ENCODE measurements around the gene IQCK. TPM values are rescaled to one million over a fixed set of nuclear protein-coding genes. Genes with fewer than 3 reads are reported as not detected.
A peak's percentile ranks its signal among the peaks of the same experiment; 100 is the strongest.
"Not testable (repeated sequence)": the region's sequence is repeated elsewhere in the genome, so short reads cannot be mapped to it uniquely, and the experiment has no call there.

IQCK gene
- total and polyA plus RNA-seq, 2 donors, result 8.2 to 16.0 TPM

- not testable (repeated sequence) for H3K4me1 ChIP-seq (ENCODE audit: insufficient read depth); H3K36me3 ChIP-seq (ENCODE audit: insufficient read depth); H3K27ac ChIP-seq (ENCODE audit: low read depth); DNase-seq (ENCODE audit: extremely low spot score); H3K4me3 ChIP-seq (ENCODE audit: low read depth, low read length)
- 100% methylated on average over 1 of the region's 5 CpGs for WGBS
These were observed 83.3 kb downstream of the IQCK start for GRCh38 chr16:19801369-19801768.

GRCh38 chr16:19801824-19802223 is 83.8 kb downstream of the IQCK start:
- WGBS, result 70% methylated on average over 2 of the region's 4 CpGs
- not testable (repeated sequence) for H3K27ac ChIP-seq (ENCODE audit: low read depth); H3K4me3 ChIP-seq (ENCODE audit: low read depth, low read length); H3K4me1 ChIP-seq (ENCODE audit: insufficient read depth); DNase-seq (ENCODE audit: extremely low spot score); H3K36me3 ChIP-seq (ENCODE audit: insufficient read depth)

GRCh38 chr16:19802612-19803011 is 84.5 kb downstream of the IQCK start:
- no peak for DNase-seq (ENCODE audit: extremely low spot score)
- H3K4me3 ChIP-seq (ENCODE audit: low read depth, low read length), result no peak overlapping the region
- H3K36me3 ChIP-seq (ENCODE audit: insufficient read depth), result no peaks in the 10 kb centered on the region
- 73% methylated on average over 8 of the region's 8 CpGs for WGBS
- H3K4me1 ChIP-seq (ENCODE audit: insufficient read depth), result no peaks in the 10 kb centered on the region
- no peak overlapping the region for H3K27ac ChIP-seq (ENCODE audit: low read depth)

GRCh38 chr16:19804538-19805323 is 86.7 kb downstream of the IQCK start:
- Histone ChIP-seq H3K36me3 (ENCODE audit: insufficient read depth) (no peaks in the 10 kb centered on the region), H3K4me3 (ENCODE audit: low read depth, low read length) (no peak overlapping the region), H3K4me1 (ENCODE audit: insufficient read depth) (no peaks in the 10 kb centered on the region), H3K27ac (ENCODE audit: low read depth) (no peak overlapping the region)
- 58% methylated on average over 10 of the region's 10 CpGs for WGBS
- no peak for DNase-seq (ENCODE audit: extremely low spot score)

GRCh38 chr16:19805459-19806162 is 87.5 kb downstream of the IQCK start:
- no peak overlapping the region for H3K4me3 ChIP-seq (ENCODE audit: low read depth, low read length)
- WGBS, result 95% methylated on average over 4 of the region's 4 CpGs
- no peak overlapping the region for H3K27ac ChIP-seq (ENCODE audit: low read depth)
- no peaks in the 10 kb centered on the region for H3K4me1 ChIP-seq (ENCODE audit: insufficient read depth)
- H3K36me3 ChIP-seq (ENCODE audit: insufficient read depth), result no peaks in the 10 kb centered on the region
- DNase-seq (ENCODE audit: extremely low spot score), result no peak

GRCh38 chr16:19808061-19808641 is 90.1 kb downstream of the IQCK start:
- H3K4me3 ChIP-seq (ENCODE audit: low read depth, low read length), result no peak overlapping the region
- H3K36me3 ChIP-seq (ENCODE audit: insufficient read depth), result no peaks in the 10 kb centered on the region
- DNase-seq (ENCODE audit: extremely low spot score), result no peak
- 43% methylated on average over 5 of the region's 5 CpGs for WGBS
- no peak overlapping the region for H3K27ac ChIP-seq (ENCODE audit: low read depth)
- no peaks in the 10 kb centered on the region for H3K4me1 ChIP-seq (ENCODE audit: insufficient read depth)

GRCh38 chr16:19809121-19809635 is 91.1 kb downstream of the IQCK start:
- no peaks in the 10 kb centered on the region for H3K4me1 ChIP-seq (ENCODE audit: insufficient read depth)
- no peaks in the 10 kb centered on the region for H3K36me3 ChIP-seq (ENCODE audit: insufficient read depth)
- WGBS, result 87% methylated on average over 4 of the region's 4 CpGs
- no peak for DNase-seq (ENCODE audit: extremely low spot score)
- H3K4me3 ChIP-seq (ENCODE audit: low read depth, low read length), result no peak overlapping the region
- no peak overlapping the region for H3K27ac ChIP-seq (ENCODE audit: low read depth)

DNA sequence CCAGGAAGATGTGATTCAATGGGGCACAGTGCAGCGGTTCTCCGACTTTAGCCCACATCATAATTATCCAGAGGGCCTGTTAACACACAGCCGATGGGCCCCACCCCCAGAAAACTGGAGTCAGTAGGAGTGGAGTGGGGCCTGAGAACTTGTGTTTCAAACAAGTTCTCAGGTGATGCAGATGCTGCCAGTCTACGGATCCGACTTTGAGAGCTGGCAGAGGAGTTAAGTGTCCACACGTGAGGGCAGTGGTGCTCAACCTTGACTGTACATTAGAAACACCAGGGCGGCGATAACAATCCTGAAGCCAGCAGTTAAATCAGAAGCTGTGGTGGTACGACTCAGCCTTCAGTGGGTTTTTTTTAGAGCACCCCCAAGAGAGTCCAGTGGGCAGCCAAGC is 91.6 kb downstream of the IQCK start:
- H3K27ac ChIP-seq (ENCODE audit: low read depth), result no peak overlapping the region
- 97% methylated on average over 9 of the region's 9 CpGs for WGBS
- H3K4me3 ChIP-seq (ENCODE audit: low read depth, low read length), result no peak overlapping the region
- no peak for DNase-seq (ENCODE audit: extremely low spot score)
- H3K36me3 ChIP-seq (ENCODE audit: insufficient read depth), result no peaks in the 10 kb centered on the region
- H3K4me1 ChIP-seq (ENCODE audit: insufficient read depth), result no peaks in the 10 kb centered on the region

- 55% methylated on average over 13 of the region's 13 CpGs for WGBS
- Histone ChIP-seq H3K27ac (ENCODE audit: low read depth) (peak overlapping the region; percentile 18), H3K4me1 (ENCODE audit: insufficient read depth) (no peaks in the 10 kb centered on the region), H3K36me3 (ENCODE audit: insufficient read depth) (no peaks in the 10 kb centered on the region), H3K4me3 (ENCODE audit: low read depth, low read length) (no peak overlapping the region)
- no peak for DNase-seq (ENCODE audit: extremely low spot score)
These were observed 93.0 kb downstream of the IQCK start for GRCh38 chr16:19810817-19811731.

DNA sequence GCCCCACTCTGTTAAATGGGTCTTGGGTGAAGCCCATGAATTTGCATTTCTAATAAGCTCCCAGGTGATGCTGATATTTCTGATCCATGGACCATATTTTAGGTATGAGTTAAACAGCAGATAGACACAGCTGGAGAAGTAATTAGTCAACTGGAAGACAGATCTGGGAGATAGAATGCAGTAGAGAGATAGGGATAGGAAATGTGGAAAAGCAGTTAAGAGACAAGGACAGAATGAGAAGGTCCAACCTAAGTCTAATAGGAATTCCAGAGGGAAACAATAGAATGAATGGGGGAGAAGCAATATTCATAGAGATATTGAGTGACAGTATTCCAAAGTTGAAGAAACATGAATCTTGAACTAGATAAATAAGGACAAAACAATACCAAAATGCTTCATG is 94.9 kb downstream of the IQCK start:
- H3K4me3 ChIP-seq (ENCODE audit: low read depth, low read length), result no peak overlapping the region
- no peaks in the 10 kb centered on the region for H3K36me3 ChIP-seq (ENCODE audit: insufficient read depth)
- DNase-seq (ENCODE audit: extremely low spot score), result no peak
- H3K4me1 ChIP-seq (ENCODE audit: insufficient read depth), result no peaks in the 10 kb centered on the region
- no peak overlapping the region for H3K27ac ChIP-seq (ENCODE audit: low read depth)

GRCh38 chr16:19815418-19815817 is 97.3 kb downstream of the IQCK start:
- Histone ChIP-seq H3K4me3 (ENCODE audit: low read depth, low read length) (no peak overlapping the region), H3K36me3 (ENCODE audit: insufficient read depth) (no peaks in the 10 kb centered on the region), H3K4me1 (ENCODE audit: insufficient read depth) (no peaks in the 10 kb centered on the region), H3K27ac (ENCODE audit: low read depth) (no peak overlapping the region)
- 59% methylated on average over 2 of the region's 2 CpGs for WGBS
- DNase-seq (ENCODE audit: extremely low spot score), result no peak

GRCh38 chr16:19817122-19817521 is 99.1 kb downstream of the IQCK start:
- 63% methylated on average over 3 of the region's 3 CpGs for WGBS
- H3K4me1 ChIP-seq (ENCODE audit: insufficient read depth), result no peaks in the 10 kb centered on the region
- DNase-seq (ENCODE audit: extremely low spot score), result no peak
- H3K27ac ChIP-seq (ENCODE audit: low read depth), result no peak overlapping the region
- H3K36me3 ChIP-seq (ENCODE audit: insufficient read depth), result no peaks in the 10 kb centered on the region
- H3K4me3 ChIP-seq (ENCODE audit: low read depth, low read length), result no peak overlapping the region

GRCh38 chr16:19817875-19818274 is 99.8 kb downstream of the IQCK start:
- Histone ChIP-seq H3K27ac (ENCODE audit: low read depth) (no peak overlapping the region), H3K4me1 (ENCODE audit: insufficient read depth) (no peaks in the 10 kb centered on the region), H3K4me3 (ENCODE audit: low read depth, low read length) (no peak overlapping the region), H3K36me3 (ENCODE audit: insufficient read depth) (no peaks in the 10 kb centered on the region)
- WGBS, result 73% methylated on average over 7 of the region's 7 CpGs
- no peak for DNase-seq (ENCODE audit: extremely low spot score)

All from urinary bladder (tissue), 4 donors.